HG03066 (cell line): ENCODE data around the gene AFF2.

Experiments
- ATAC-seq: cut with Tn5 transposase; IDR thresholded peaks from one replicate; pipeline ENCODE4 v1.9.1; 2021; ENCODE audit warnings: low read depth; ENCODE audit not compliant: unreplicated experiment

Gene AFF2

GRCh38 chrX:148713981-148714380 lies 213.6 kb downstream of the AFF2 start:
- no peak for ATAC-seq

DNA sequence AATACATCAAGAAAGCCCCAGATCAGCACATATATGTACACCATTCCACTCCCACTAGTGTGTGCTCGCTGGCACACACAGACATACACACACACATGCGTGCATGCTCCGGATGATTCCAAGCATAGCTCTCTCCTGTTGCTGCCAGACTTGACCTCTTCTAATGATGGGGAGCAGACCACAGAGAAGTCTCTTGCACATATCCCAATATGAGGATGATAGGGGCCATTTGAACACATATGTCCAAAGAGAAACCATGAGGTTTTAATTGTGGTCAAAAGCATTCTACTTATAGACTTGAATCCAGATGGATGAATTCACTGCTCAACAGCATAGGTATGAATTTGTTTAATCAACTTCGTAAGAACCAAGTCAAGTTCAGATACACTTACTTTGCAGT lies 214.9 kb downstream of the AFF2 start:
- no peak for ATAC-seq

GRCh38 chrX:148722966-148723365 lies 222.5 kb downstream of the AFF2 start:
- ATAC-seq, result no peak

DNA sequence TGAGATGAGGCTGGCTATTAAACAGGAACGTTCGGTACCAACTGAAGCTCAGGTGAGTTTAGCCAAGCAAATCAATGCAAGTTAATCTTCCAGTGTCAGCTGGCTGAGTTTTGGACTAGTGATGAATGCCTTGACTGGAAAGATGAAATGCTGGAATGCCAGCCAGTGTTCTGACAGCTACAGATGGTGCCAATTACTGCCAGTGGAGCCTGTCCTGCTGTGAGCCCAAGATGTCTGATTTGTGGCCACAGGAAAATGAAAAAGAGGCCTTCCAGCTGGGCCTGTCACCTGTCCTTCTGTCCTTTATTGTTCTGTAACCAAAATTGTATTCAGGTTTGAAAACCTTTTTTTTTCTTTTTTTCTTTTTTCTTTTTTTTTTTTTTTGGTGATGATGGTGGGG lies 223.1 kb downstream of the AFF2 start:
- ATAC-seq, result no peak

GRCh38 chrX:148728901-148729300 lies 228.5 kb downstream of the AFF2 start:
- no peak for ATAC-seq

DNA sequence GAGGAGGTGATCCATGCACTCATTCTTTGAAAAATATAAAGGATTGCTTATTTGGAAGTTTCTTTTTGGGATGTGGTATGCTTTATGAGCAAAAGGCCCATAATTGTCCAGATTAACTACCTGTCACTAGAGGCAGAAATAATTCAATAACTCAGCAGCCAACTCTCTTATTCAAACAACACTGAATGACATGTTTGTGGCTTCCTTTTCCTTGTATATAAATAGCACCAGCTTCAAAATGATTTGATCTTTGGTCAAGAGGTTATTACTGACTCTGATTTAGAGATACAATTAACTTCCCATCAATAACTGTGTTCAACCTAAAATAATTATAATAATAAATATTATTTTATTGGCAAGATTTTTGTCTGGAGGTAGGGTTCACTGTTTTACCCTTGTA lies 232.3 kb downstream of the AFF2 start:
- no peak for ATAC-seq

DNA sequence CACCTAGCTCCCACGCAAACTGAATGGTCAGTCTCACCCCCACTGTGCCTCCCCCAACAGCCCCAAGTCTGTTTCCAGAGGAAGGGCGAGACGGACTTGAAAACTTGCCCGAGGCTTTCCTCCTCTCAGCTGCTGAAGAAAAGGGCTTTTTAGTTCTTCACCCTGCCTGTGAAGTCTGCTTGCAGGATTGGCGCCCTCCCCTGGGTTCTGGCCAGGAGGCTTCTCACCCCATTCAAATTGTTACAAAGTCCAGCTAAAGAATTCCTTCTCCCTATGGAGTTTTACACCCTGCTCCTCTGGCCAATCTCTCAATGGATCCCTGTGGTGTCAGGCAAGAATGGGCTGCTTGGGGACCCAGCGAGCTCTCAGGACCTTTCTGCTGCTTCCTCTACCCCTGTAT lies 241.0 kb downstream of the AFF2 start:
- no peak for ATAC-seq

GRCh38 chrX:148755111-148755510 lies 254.7 kb downstream of the AFF2 start:
- no peak for ATAC-seq

DNA sequence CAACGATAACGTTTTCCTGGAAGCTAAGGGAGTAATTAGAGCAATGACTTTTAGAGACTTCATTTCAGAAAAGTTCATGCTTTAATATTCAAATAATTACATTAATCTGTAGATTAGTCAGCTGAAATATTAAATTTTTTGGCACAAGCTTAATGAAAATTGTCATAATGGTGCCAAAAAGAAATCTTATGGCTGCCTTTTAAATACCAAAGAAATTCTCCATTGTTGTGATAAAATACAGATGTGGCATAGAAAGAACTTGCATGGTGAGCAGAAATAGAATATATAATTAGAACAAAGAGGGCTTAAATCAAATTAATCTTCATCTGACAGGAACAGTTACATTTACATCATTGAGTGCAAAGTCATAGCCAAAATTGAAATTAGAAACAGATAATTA lies 263.5 kb downstream of the AFF2 start:
- no peak for ATAC-seq

GRCh38 chrX:148768296-148768695 lies 267.9 kb downstream of the AFF2 start:
- ATAC-seq, result no peak

- no peak for ATAC-seq
Measured at GRCh38 chrX:148771440-148771839, 271.0 kb downstream of the AFF2 start.

GRCh38 chrX:148774276-148774675 lies 273.9 kb downstream of the AFF2 start:
- no peak for ATAC-seq

DNA sequence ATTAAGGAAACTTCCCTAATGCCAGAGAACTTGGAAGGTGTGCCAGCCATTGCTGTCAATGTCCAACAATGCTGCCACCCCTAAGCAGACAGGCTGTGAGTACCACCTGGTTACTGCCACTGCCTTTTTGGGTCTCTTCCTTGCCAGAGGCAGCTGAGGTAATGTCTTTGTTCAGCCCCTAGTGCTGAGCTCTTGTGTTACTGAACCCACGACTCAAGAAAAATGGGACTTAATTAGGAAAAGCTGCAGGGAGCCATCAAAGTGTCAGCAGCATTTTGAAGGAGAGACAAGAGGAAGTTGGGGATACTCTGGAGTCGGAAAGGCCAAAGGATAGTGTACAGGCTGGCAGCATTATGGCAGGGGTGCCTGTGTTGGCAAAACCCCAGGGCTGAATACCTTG lies 283.7 kb downstream of the AFF2 start:
- ATAC-seq, result no peak

- ATAC-seq, result no peak
Measured at GRCh38 chrX:148784856-148785255, 284.4 kb downstream of the AFF2 start.

GRCh38 chrX:148785256-148785655 lies 284.8 kb downstream of the AFF2 start:
- no peak for ATAC-seq

DNA sequence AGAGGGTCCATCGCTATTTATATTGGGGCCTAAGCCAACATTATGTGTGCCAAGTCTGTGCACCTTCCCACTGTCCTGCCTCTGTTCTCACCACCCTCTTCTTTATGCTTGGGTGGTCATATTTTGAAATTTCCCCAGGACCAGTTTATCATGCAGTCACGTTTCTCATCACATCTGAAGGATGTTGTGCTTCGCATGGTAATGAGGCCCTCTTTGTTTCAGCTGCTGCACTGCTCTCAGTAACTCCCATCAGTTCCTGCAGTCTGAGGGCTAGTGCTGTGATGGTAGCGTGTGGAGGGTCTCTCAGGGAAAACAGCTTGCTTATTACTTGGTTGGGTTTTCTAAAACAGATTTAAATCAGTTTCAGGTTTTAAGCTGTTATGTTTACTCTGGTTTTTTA lies 288.0 kb downstream of the AFF2 start:
- no peak for ATAC-seq

GRCh38 chrX:148794350-148794749 lies 293.9 kb downstream of the AFF2 start:
- no peak for ATAC-seq

GRCh38 chrX:148804579-148805355 lies 304.4 kb downstream of the AFF2 start:
- ATAC-seq, result no peak

- no peak for ATAC-seq
Measured at GRCh38 chrX:148806145-148806870, 305.9 kb downstream of the AFF2 start.

DNA sequence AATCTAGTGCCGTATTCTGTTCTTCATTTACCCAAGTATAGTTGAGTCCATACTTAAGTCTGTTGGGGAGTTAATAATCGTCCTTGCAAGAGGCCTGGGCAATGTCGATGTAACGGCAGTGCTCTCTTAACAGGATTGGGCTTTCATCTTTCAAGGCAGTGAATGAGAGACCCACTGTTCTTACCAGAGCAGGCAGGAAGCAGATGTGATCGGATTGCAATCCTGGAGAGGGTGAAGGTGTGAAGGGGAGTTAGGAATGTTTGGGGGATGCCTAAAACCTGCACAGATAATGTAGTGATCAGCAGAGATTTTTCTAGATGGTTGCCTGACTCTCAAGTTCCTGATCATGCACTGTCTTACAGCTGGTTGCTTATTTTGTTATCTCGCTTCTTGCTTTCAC lies 308.4 kb downstream of the AFF2 start:
- ATAC-seq, result no peak

DNA sequence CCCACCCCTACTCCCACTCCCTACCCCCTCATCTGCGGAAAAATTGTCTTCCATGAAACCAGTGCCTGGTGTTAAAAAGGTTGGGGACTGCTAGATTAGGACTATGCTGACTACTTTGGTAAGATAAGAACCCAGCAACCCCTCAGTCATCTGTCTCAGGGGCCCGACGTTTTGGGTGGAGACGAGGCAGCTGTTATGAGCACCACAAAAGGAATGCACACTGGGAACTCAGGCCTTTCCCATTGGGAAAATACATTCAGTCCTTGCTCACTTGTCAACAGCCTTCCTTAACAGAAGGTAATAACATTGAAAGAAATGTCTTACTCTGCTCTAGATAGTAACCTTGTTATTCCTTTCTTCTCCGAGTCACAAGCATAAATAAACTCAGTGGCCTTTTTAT lies 310.8 kb downstream of the AFF2 start:
- no peak for ATAC-seq

DNA sequence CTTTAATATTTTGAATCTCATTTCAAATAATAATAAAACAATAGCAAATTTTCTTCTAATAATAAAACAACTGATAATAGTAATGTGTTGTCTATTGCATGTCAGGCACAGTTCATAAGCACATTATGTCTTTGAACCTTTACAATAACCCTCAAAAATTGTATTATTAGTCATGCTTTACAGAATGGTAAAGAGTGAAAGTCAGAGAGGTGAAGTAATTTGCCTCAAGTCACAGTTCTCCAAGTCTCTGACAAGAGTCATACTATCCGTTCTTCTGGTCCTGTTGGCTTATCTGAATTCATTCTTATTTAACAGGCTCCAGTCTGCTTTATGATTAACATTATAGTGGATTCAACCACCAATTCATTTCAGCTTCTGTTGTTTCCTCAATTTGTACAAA lies 313.0 kb downstream of the AFF2 start:
- no peak for ATAC-seq
